WI38 (cell line): ENCODE measurements around the gene RHOF.
"Not testable (repeated sequence)": the region's sequence is repeated elsewhere in the genome, so short reads cannot be mapped to it uniquely, and the experiment has no call there.

Experiments used
- H3K4me3 ChIP-seq: 2 replicates; pipeline ENCODE4 v1.5.1; 2011; ENCODE audit warnings: low read depth, mild to moderate bottlenecking, control low read depth, low read length
- TF ChIP-seq, protein P1 (sequence below): IDR thresholded peaks from 2 replicates; pipeline ENCODE4 v1.5.1; 2012; ENCODE audit warnings: low read depth, mild to moderate bottlenecking, control low read depth, low read length

RHOF gene

GRCh38 chr12:121751749-121752351, 41.6 kb downstream of the RHOF start:
- TF ChIP-seq, protein P1, sequence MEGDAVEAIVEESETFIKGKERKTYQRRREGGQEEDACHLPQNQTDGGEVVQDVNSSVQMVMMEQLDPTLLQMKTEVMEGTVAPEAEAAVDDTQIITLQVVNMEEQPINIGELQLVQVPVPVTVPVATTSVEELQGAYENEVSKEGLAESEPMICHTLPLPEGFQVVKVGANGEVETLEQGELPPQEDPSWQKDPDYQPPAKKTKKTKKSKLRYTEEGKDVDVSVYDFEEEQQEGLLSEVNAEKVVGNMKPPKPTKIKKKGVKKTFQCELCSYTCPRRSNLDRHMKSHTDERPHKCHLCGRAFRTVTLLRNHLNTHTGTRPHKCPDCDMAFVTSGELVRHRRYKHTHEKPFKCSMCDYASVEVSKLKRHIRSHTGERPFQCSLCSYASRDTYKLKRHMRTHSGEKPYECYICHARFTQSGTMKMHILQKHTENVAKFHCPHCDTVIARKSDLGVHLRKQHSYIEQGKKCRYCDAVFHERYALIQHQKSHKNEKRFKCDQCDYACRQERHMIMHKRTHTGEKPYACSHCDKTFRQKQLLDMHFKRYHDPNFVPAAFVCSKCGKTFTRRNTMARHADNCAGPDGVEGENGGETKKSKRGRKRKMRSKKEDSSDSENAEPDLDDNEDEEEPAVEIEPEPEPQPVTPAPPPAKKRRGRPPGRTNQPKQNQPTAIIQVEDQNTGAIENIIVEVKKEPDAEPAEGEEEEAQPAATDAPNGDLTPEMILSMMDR, result no peak
- H3K4me3 ChIP-seq, result no peak overlapping the region

GRCh38 chr12:121751034-121751433, 42.5 kb downstream of the RHOF start:
- TF ChIP-seq, protein P1, result no peak
- no peak overlapping the region for H3K4me3 ChIP-seq

GRCh38 chr12:121750507-121750955, 43.0 kb downstream of the RHOF start:
- TF ChIP-seq, protein P1, result no peak
- no peak overlapping the region for H3K4me3 ChIP-seq

- TF ChIP-seq, protein P1, result no peak
- no peak overlapping the region for H3K4me3 ChIP-seq
These were observed 44.2 kb downstream of the RHOF start for GRCh38 chr12:121749267-121749666.

DNA sequence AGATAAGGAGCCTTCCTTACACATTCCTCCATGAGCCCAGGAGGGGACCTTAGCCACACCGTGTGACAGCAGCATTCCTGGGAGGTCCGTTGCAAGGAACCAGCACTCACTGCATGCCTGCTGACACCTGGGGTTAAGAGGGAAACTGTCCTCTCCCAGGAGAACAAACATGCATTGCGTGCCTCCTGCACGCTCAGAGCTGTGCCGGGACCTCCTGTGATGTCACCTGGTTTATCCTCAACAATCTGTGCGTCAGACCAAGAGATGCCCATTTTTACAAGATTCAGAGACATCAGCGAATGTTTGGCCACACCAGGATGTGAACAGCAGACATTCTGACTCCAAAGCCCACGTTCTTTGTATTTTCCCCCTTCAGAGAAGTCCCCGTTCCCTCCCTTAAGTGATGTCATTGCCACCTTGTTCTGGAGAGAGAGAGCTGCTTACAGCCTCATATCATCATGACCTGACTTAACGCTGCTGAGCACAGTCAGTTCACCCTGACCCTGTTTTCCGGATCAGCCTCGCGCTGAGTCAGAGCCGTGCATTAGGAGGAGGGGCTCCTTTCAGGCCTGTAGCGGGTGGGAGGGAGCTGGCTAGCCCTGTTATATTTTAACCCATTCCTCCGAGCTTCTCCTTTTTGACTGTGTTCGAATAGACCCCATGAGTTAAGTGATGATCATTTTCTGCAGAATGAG, 44.8 kb downstream of the RHOF start:
- TF ChIP-seq, protein P1, result no peak

GRCh38 chr12:121748218-121748570, 45.3 kb downstream of the RHOF start:
- H3K4me3 ChIP-seq, result no peak overlapping the region
- TF ChIP-seq, protein P1, result no peak

More for the DNA sequence above, 44.8 kb downstream of the RHOF start:
- H3K4me3 ChIP-seq, result no peak overlapping the region

- not testable (repeated sequence) for H3K4me3 ChIP-seq
These were observed 47.9 kb downstream of the RHOF start for GRCh38 chr12:121745545-121745944.
